DOHH2 (cell line): ENCODE results near the gene C5orf15.

Experiments
- CTCF ChIP-seq: fragments of 200-600 bp; sonication (generic); IDR thresholded peaks from one replicate; pipeline ENCODE4 v1.5.1; 2014; ENCODE audit warnings: antibody characterized with exemption, mild to moderate bottlenecking, low read depth, low read length; ENCODE audit not compliant: poor library complexity, severe bottlenecking
- EZH2phosphoT487 ChIP-seq: fragments of 200-600 bp; sonication (generic); IDR thresholded peaks from 2 replicates; pipeline ENCODE4 v1.6.1; 2017; ENCODE audit warnings: borderline replicate concordance, mild to moderate bottlenecking, antibody characterized with exemption, low read length, moderate library complexity, mixed read lengths

- TF ChIP-seq CTCF (no peak), EZH2phosphoT487 (no peak)
Observed at GRCh38 chr5:134000696-134001453, 32.5 kb upstream of the C5orf15 start.
